OCI-LY1 (cell line): Measurements from ENCODE around the gene GOLGA7B.

Source experiments
- EZH2 ChIP-seq: fragments of 200-600 bp; sonication (generic), shearing (Covaris generic); IDR thresholded peaks from 2 replicates; pipeline ENCODE4 v1.8.0; 2017; ENCODE audit warnings: borderline replicate concordance, mixed run types, mild to moderate bottlenecking, antibody characterized with exemption, low read length, moderate library complexity, mixed read lengths
- TF ChIP-seq, protein P1 (sequence below): fragments of 200-600 bp; sonication (generic), shearing (Covaris generic); IDR thresholded peaks from 2 replicates; pipeline ENCODE4 v1.5.1; 2017; ENCODE audit warnings: mild to moderate bottlenecking, antibody characterized with exemption, low read length, moderate library complexity, mixed read lengths

DNA sequence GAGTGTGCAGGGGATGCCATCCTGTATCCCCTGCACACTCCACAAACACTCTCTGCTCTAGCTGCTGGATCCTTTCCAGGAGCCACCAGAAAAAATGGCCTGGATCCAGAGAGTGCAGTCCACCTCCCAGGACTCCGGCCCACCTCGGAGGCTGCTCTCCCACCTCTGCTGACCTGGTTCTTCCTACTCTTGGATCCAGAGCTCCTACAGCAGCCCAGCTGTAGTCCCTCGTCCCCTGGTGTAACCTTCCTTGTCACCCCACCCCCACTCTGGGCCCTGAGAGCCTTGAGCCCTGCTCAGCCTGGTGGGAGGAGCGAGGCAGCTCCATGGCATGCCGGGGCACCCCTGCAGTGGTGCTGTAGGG, 54.4 kb downstream of the GOLGA7B start:
- TF ChIP-seq, protein P1, sequence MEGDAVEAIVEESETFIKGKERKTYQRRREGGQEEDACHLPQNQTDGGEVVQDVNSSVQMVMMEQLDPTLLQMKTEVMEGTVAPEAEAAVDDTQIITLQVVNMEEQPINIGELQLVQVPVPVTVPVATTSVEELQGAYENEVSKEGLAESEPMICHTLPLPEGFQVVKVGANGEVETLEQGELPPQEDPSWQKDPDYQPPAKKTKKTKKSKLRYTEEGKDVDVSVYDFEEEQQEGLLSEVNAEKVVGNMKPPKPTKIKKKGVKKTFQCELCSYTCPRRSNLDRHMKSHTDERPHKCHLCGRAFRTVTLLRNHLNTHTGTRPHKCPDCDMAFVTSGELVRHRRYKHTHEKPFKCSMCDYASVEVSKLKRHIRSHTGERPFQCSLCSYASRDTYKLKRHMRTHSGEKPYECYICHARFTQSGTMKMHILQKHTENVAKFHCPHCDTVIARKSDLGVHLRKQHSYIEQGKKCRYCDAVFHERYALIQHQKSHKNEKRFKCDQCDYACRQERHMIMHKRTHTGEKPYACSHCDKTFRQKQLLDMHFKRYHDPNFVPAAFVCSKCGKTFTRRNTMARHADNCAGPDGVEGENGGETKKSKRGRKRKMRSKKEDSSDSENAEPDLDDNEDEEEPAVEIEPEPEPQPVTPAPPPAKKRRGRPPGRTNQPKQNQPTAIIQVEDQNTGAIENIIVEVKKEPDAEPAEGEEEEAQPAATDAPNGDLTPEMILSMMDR: no peak
- TF ChIP-seq EZH2: no peak
